Stimulated activated naive CD4-positive, alpha-beta T cell (primary cell): ENCODE results near the gene PRAC2.

Experiments
- DNase-seq, 6 experiments: peaks; one replicate each; lab custom pipeline; 2025; lab: John Stamatoyannopoulos, UW

PRAC2 gene

GRCh38 chr17:48754500-48755261 is 31.7 kb downstream of the PRAC2 start:
- no peak for DNase-seq

GRCh38 chr17:48755356-48755755 is 32.4 kb downstream of the PRAC2 start:
- DNase-seq = no peak

GRCh38 chr17:48756830-48757251 is 33.9 kb downstream of the PRAC2 start:
- no peak for DNase-seq

GRCh38 chr17:48757524-48757961 is 34.6 kb downstream of the PRAC2 start:
- DNase-seq = no peak

- DNase-seq = no peak
These were observed 36.3 kb downstream of the PRAC2 start for GRCh38 chr17:48759288-48759687.

- no peak for DNase-seq
These were observed 37.4 kb downstream of the PRAC2 start for GRCh38 chr17:48760411-48760810.

- no peak for DNase-seq
These were observed 38.1 kb downstream of the PRAC2 start for GRCh38 chr17:48761114-48761513.

GRCh38 chr17:48767263-48767774 is 44.3 kb downstream of the PRAC2 start:
- DNase-seq = no peak

- no peak for DNase-seq
These were observed 46.2 kb downstream of the PRAC2 start for GRCh38 chr17:48769009-48769675.

GRCh38 chr17:48770954-48771353 is 48.0 kb downstream of the PRAC2 start:
- DNase-seq = no peak

GRCh38 chr17:48773245-48773644 is 50.3 kb downstream of the PRAC2 start:
- no peak for DNase-seq
